Activated CD8-positive, alpha-beta memory T cell treated with anti-CD3 and anti-CD28 coated beads for 36 hours (primary cell): ENCODE results near the gene FOCAD. TPM values are rescaled to one million over a fixed set of nuclear protein-coding genes. Genes with fewer than 3 reads are reported as not detected.
"Not testable (repeated sequence)": the region's sequence is repeated elsewhere in the genome, so short reads cannot be mapped to it uniquely, and the experiment has no call there.

Experiments
- CTCF ChIA-PET: fragments of 350-600 bp; sonication (Branson Sonifier 250); formaldehyde crosslinking; loops from one replicate; lab custom pipeline; 2021; ENCODE audit warnings: antibody characterized with exemption; lab: Charles Lee
- POLR2A ChIA-PET: fragments of 350-600 bp; sonication (Branson Sonifier 250); formaldehyde crosslinking; loops from one replicate; lab custom pipeline; 2021; ENCODE audit warnings: antibody characterized with exemption; lab: Charles Lee
- total RNA-seq, 2 experiments: library from RNA; stranded (reverse); gene quantifications; one replicate each; pipeline ENCODE4 v1.2.3, GENCODE V29; 2021

FOCAD gene
- total RNA-seq, 2 experiments from 2014 or later: 27.8 to 29.4 TPM

DNA sequence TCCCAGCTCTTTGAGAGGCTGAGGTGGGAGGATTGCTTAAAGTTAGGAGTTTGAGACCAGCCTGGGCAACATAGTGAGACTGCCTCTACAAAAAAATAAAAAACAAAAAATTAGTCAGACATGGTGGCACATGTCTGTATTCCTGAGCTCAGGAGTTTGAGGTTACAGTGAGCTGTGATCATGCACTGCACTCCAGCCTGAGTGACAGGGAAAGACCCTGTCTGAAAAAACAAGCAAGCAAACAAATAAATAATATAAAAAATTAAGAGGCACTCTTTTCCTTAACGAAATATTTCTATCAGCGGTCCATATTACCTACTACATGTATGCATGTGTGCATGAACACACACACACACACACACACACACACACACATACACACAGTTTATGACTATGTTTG lies 20.9 kb upstream of the FOCAD start:
- CTCF ChIA-PET: interaction anchor here (0.6 kb wide), 1 partner anchor 9 kb away, joined by 3 read pairs; no protein-coding TSS in a partner anchor
- POLR2A ChIA-PET: interaction anchor here (1.0 kb wide), 1 partner anchor 21 kb away, joined by 4 read pairs; the partner anchor contains the start of gene FOCAD

DNA sequence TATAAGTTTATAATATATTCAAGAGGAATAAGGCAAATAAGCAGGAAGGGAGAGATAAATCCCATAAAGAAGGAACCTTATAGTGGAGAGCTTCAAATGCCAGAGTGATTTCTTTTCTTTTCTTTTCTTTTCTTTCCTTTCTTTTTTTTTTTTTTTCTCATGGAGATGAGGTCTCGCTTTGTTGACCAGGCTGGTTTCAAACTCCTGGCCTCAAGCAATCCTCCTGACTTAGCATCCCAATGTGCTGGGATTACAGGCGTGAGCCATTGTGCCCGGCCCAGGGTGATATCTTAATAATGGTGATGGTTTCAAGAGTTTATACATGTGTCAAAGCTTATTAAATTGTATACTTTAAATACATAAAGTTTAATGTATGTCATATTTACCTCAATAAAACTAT lies 19.6 kb upstream of the FOCAD start:
- POLR2A ChIA-PET: no interaction called here
- CTCF ChIA-PET: interaction anchor here (0.7 kb wide), 1 partner anchor 9 kb away, joined by 3 read pairs; no protein-coding TSS in a partner anchor

DNA sequence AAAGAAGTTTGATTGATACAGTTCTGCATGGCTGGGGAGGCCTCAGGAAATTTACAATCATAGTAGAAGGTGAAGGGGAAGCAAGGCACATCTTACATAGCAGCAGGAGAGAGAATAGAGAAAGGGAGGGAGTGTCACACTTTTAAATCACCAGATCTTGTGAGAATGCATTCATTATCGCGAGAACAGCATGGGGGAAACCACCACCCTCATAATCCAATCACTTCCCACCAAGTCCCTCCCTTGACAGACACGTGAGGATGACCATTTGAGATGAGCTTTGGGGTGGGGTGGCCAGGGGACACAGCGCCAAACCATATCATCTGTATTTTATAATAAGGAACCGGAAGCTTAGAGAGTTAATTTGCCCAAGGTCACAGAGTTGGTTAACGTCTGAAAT lies 13.7 kb upstream of the FOCAD start:
- CTCF ChIA-PET: interaction anchor here (1.3 kb wide), 1 partner anchor 10 kb away, joined by 3 read pairs; no protein-coding TSS in a partner anchor
- POLR2A ChIA-PET: no interaction called here

DNA sequence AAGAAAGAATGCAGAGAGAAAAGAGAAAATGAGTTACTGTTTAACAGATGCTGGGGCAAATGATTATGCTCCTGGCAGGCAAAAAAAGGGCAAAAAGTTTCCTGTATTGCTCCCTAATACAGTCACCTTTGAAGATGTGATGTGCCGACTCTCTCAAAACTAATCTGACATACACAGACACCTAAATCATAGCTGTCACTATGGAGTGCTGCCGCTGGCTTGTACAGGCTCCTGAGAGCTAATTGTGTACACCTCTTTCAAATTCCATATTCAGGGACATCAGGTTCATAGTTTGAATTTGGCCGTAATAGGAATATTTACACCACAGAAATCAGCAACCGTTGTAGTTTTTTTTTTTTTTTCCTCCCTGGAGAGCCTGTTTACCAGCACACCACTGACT lies 12.4 kb upstream of the FOCAD start:
- CTCF ChIA-PET: interaction anchor here (1.3 kb wide), 1 partner anchor 9 kb away, joined by 3 read pairs; no protein-coding TSS in a partner anchor

DNA sequence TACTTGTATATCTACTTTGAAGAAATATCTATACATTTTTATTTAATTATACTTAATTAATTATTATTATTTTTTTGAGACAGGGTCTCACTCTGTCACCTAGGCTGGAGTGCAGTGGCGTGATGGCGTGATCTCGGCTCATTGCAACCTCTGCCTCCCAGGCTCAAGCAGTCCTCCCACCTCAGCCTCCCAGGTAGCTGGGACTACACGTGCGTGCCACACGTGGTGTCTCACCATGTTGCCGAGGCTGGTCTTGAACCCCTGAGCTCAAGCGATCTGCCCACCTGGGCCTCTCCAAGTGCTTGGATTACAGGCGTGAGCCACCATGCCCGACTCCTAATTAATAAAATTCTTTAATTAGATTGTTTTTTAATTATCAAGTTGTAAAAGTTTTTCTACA lies 10.5 kb upstream of the FOCAD start:
- POLR2A ChIA-PET: not testable (repeated sequence)

More for the DNA sequence above, 12.4 kb upstream of the FOCAD start:
- POLR2A ChIA-PET: no interaction called here

DNA sequence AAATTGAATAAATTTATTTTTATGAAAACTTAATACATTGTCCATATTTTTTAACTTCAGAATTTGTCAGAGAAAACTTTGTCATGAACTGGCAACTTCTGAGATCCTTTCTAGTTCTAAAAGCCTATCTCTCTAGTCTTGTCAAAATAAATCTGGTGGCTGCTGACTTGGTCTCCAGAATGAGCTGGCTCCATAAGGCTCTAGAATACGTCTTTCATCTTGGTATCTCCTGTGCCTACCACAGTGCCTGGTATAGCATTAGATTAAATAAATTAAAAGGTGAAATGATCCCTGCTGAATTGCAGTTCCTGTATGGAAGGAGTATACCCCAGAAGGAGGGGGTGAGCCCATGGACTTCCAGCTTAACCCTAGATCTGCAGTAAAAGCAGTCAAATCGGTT lies 2.6 kb upstream of the FOCAD start:
- ChIA-PET CTCF (interaction anchor here (1.1 kb wide), 1 partner anchor 11 kb away, joined by 3 read pairs; no protein-coding TSS in a partner anchor), POLR2A (no interaction called here)

More for the DNA sequence above, 10.5 kb upstream of the FOCAD start:
- CTCF ChIA-PET: interaction anchor here (1.2 to 1.6 kb wide), 2 partner anchors 9 to 49 kb away, joined by 3 read pairs; no protein-coding TSS in a partner anchor

DNA sequence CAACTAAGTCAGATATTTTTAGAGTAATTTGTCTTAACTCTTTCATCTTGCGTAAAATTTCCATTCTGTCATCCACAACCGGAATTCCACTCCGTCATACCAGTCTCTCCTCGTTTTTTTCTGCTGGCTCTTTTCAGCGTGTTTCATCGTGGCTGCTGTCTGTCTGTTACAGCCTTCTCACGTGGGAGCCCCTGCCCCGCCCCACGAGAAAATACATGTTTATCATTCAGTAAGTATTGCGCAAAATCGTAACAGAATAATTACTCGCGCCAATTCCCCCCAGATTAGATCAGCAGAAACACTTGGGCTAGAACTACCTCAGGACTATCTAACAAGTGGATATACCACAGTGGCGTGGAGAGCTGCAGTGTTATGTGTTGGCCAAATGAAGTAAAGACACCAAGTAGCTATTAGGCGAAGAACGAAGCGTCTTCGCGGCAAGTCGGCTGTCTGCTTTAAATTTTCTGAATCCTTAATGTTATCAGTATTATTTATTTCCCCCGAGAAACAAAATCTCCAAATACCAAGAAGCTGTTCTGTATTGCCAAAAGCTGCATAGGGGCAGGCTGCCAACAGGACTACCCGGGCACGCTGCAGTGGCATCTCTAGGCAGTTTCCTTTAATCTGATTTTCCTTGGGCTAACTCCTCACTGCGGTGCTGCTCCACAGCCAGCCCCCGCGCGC lies 566 bp upstream of the FOCAD start:
- CTCF ChIA-PET: interaction anchor here (1.2 to 2.4 kb wide), 3 partner anchors 25 to 61 kb away, joined by 3 to 6 read pairs (median 6); partner anchors contain the start of gene MLLT3

DNA sequence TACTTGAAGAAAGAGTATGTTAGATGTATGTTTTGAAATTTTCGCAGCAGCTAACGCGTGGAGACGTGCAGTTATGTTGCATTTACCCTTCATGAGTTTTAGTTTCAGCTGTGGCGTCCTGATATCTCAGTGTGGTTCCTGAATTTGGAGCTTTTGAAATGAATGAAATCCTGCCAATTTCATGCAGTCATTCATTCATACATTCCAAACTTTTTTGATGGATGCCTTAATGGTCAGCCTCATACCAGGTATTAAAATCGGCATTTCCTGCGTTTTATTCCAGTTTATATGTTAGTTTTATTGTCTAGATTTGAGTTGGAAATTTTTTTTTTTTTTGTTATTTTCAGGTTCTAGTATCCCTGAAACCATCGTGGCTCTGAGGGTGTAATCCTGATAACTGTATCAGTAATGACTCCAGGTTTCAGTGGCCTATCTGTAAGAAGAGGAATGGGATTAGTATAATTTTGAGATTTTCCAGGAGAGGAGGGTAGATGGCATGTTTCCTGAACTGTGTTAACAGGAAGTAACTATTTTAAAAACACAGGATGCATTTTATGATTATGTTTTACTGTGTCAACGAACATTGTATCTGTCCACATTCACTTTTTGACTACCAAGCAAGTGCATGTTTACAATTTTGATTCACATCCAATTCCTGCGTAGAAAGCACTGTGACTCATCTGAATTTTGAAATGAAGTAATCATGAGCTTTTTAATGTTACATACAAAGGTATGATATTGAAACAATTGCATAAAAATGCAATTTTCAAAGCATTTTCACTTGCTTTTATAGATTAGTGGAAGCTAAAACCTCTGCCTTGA lies 1.0 kb downstream of the FOCAD start:
- CTCF ChIA-PET: interaction anchor here (0.5 to 2.4 kb wide), 4 partner anchors 60 to 780 kb away, joined by 3 to 6 read pairs (median 6); partner anchors contain the start of gene MLLT3
- POLR2A ChIA-PET: interaction anchor here (0.6 to 3.3 kb wide), 7 partner anchors 9 to 345 kb away, joined by 3 to 33 read pairs (median 4); partner anchors contain the start of gene MLLT3

More for the DNA sequence above, 566 bp upstream of the FOCAD start:
- POLR2A ChIA-PET: interaction anchor here (0.5 to 3.3 kb wide), 10 partner anchors 11 to 1585 kb away, joined by 3 to 33 read pairs (median 4); partner anchors contain the start of gene MLLT3

DNA sequence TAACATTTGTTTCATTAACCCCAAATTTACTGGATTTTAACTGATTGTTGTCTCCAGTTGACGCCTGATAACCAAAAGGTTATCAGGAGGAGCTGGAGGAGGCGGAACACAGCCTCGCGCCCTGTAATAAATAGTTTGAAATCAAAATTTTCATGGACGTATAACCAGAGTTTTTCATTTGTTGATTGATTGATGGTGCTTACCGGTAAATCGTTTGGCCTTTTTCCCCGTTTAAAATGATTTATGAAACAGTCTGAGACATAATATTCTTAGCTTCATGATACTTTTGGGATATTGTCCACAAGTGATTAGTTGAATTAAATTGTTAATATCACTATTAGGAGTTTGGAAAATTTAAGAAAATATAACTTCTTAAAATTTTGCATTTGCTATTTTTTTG lies 1.7 kb downstream of the FOCAD start:
- ChIA-PET POLR2A (interaction anchor here (3.3 kb wide), 1 partner anchor 63 kb away, joined by 33 read pairs; the partner anchor contains the start of gene MLLT3), CTCF (interaction anchor here (1.5 to 2.4 kb wide), 2 partner anchors 61 to 63 kb away, joined by 6 read pairs; partner anchors contain the start of gene MLLT3)

DNA sequence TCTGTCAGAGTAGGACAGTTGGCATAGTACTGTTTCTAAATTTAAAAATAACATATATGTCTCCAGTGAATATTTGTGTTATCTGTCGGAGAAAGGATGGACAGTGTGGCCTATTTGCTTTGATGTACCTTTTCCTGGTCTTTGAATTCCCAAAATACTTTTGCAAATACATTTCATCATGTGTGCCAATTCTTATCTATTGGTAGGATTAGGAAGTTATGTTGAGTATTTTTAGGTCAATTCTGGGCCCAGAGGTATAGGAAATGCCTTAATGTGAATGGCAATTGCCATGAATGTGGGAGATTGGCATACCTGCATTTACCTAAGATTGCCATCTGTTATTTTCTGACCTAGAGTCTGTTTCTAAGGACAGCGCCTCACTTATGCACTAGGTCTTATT lies 5.8 kb downstream of the FOCAD start:
- ChIA-PET CTCF (no interaction called here), POLR2A (no interaction called here)

DNA sequence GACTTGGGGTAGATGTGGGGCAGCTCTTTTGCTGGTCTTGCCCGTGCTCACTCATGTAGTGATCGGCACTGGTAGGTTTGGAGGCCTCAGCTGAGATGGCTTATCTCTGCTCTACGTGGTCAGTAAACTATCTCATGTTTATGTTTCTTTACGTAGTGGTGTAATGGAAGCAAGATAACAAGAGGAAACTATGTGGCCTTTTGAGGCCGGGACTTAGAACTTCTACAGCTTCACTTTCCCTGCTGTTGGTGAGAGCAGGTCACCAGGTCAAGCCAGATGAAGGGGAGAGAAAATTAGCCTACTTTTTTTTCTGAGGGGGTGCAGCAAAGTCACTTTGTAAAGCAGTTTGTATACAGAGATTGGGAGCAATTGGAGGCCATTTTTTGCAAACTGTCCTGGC lies 8.5 kb downstream of the FOCAD start:
- ChIA-PET CTCF (no interaction called here), POLR2A (no interaction called here)

DNA sequence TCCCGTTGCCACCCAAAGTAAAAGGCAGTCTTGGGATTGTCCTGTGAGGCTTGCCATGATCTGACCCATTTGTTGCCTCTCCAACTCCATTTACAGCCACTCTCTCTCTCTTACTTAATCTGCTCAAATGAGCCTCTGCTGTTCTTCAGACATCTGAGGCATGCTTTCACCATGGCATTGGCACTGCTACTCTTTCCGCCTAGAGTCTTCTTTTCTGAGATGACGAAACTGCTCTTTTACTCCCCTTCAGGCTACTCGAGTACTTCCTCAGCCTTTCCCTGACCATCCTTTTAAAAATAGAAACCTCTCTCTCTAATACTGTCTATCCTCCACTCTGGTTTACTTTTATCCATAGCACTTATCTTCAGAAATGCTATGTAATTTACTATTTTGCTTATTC lies 9.0 kb downstream of the FOCAD start:
- POLR2A ChIA-PET: no interaction called here
- CTCF ChIA-PET: no interaction called here

DNA sequence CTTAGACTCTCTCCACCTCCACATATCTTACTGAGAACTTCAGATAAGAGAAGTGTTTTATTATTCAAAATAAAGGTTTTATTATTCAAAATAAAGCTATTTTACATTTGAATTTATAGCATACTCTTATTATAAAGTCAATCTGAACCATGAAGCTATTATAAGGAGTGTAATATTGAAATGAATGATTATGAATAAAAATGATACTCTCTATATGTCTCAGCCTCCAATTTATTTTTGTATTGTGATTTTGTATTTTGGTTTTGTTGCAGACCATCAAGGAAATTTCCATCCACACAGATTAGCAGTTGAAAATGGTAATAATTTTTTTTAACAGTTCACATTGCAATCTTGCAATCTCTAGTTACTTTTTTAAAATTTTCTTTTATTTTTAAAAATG lies 10.2 kb downstream of the FOCAD start:
- ChIA-PET POLR2A (interaction anchor here (1.4 kb wide), 1 partner anchor 10 kb away, joined by 9 read pairs; the partner anchor contains the start of gene FOCAD), CTCF (no interaction called here)

DNA sequence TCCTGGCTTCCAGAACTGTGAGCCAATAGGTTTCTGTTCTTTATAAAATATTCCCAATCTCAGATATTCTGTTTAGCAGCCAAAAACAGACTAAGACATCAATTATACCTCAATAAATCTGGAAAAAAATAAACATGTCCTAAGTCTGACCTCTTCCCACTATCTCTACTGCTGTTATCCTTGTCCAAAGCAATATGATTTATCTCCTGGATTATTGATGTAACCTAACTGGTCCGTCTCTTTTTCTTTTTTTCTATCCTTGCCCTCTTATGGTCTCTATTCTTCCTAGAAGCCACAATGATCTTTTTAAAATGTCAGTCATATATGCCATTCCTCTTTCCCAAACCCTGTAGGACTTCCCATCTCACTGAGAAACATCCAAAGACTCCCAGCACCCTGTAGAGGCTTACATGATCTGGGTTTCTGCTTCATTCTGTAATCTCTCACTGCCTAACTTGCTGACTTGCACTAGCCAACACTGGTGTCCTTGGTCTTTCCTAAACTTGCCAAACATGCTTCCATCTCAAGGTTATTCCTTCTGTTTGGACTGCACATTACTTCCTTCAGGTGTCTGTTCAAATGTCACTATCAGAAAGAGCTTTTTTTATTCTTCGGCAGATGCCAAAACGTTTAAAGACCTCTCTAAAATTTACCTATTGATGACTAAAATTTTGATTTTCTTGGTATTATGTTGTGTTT lies 13.1 kb downstream of the FOCAD start:
- ChIA-PET POLR2A (no interaction called here), CTCF (no interaction called here)

DNA sequence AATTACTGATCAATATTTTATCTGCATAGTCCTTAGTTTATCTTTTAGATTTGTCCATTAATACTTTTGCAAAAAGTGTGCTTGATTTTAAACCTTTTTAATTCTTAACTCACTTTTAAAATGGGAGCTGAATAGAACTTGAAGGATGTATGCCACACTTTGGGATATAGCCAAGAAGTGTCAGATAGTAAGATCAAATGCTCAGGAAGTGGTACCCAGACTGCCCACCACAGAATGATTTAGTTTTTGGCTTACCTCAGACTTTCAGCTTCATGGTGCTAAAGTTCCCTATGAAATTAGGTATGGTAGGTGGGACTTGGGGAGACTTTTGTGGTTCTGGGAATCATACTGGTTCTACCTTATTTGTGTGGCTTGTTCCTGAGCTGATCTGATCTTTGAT lies 14.7 kb downstream of the FOCAD start:
- CTCF ChIA-PET: no interaction called here
- POLR2A ChIA-PET: no interaction called here

DNA sequence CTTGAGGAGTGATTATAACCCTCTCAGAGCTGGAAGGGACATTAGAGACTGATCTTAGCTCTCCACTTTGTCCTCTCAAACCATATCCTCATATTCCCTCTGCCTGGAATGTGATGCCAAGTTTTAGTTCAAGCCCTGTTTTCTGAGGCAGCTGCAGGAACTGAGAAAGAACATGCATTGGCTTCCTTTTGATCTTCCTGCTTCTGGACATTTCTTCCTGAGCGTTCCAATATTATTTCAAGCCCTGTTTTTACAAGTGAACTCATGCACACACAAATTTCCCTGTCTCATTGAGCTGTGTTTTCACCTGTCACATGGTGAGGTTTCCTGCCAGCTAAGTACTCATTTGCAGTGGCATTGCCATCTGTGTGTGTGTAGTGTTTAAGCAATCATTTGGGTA lies 17.0 kb downstream of the FOCAD start:
- CTCF ChIA-PET: no interaction called here
- POLR2A ChIA-PET: no interaction called here

DNA sequence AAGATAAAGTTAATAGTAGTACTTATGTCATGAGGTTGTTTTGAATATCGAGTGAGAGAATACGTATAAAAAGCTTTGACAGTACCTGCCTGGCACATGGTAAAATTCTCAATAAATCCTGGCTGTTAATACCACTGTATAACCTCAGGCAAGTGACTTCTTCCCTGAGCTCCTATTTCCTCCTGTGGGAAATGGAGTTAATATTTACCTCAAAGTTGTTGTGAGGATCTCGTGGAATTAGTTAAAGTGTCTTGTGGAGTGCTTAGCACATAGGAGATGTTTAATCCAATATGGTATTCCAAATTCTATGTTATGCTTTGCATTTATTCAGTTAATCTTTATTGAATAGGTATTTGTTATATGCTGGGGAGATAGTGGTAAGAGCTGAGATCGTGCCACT lies 18.5 kb downstream of the FOCAD start:
- ChIA-PET CTCF (no interaction called here), POLR2A (no interaction called here)

DNA sequence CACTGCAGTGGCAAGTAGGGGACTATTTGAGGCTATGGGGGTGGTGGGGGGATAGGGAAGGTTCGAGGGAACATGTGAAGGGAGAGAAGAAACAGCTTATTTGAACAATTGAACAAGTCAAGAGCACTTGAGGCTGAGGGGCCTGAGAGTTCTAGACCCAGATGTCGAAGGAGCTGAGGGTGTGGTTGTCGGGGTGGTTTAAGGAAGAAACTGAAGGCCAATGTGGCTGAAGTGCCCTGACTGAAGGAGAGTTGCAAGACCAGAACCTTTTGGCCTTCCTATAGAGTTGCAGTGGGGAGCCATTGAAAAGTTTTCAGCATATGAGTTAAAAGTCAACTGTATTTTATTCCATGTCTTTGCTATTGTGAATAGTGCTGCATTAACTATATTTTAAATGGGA lies 19.1 kb downstream of the FOCAD start:
- ChIA-PET POLR2A (no interaction called here), CTCF (no interaction called here)

DNA sequence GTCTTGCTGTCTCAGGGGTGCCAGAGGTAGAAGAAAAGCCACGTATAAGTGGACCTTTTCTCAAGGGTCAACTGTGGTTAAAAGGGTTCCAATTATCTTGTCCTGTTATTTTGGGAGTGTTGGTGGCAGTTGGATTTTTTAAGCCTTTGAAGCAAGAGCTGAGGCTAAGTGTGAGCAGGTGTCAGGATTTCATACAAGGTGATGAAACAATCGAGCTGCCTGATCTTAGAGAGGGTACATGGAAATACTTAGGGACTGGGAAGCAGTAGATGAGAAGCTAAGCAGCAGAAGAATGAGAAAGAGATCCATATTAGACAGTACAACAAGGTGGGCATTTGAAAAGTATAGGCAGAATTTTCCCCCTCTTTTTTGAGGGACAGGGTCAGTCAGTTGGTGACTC lies 23.6 kb downstream of the FOCAD start:
- ChIA-PET CTCF (no interaction called here), POLR2A (no interaction called here)
